HepG2 (cell line): ENCODE measurements around the gene ADAMTSL4. TPM values are rescaled to one million over a fixed set of nuclear protein-coding genes. Genes with fewer than 3 reads are reported as not detected.

ENCODE experiments used
- HES4 ChIP-seq: sonication (generic); formaldehyde crosslinking; IDR thresholded peaks from 2 replicates; pipeline ENCODE4 v1.9.0; 2021; ENCODE audit warnings: mild to moderate bottlenecking, missing genetic modification reagents, borderline replicate concordance
- KAT2B ChIP-seq: fragments of 150-350 bp; IDR thresholded peaks from 2 replicates; pipeline ENCODE4 v1.6.1; 2014; ENCODE audit warnings: low read depth, low read length, borderline replicate concordance
- PITX1 ChIP-seq: sonication (generic); formaldehyde crosslinking; IDR thresholded peaks from 2 replicates; pipeline ENCODE4 v1.5.1; 2020; ENCODE audit warnings: mild to moderate bottlenecking, missing genetic modification reagents
- RXRA ChIP-seq: sonication (generic); formaldehyde crosslinking; IDR thresholded peaks from 2 replicates; pipeline ENCODE4 v1.5.1; 2020; ENCODE audit warnings: missing genetic modification reagents
- SP4 ChIP-seq: sonication (generic); formaldehyde crosslinking; IDR thresholded peaks from 2 replicates; pipeline ENCODE4 v1.8.1; 2023; ENCODE audit warnings: mild to moderate bottlenecking, missing genetic modification reagents
- SYNCRIP ChIP-seq: fragments of 200-400 bp; formaldehyde crosslinking; IDR thresholded peaks from 2 replicates; pipeline ENCODE4 v1.6.1; 2018; ENCODE audit warnings: mild to moderate bottlenecking, low read depth, low read length; ENCODE audit not compliant: insufficient read depth
- TEAD3 ChIP-seq: optimal IDR thresholded peaks from 2 replicates; pipeline ENCODE3; 2016; ENCODE audit warnings: borderline replicate concordance
- TP53 ChIP-seq: sonication (generic); formaldehyde crosslinking; conservative IDR thresholded peaks from 2 replicates; pipeline ENCODE4 v1.4.0; 2020; ENCODE audit warnings: missing genetic modification reagents
- ZBTB42 ChIP-seq: sonication (generic); formaldehyde crosslinking; IDR thresholded peaks from 2 replicates; pipeline ENCODE4 v1.5.0; 2020; ENCODE audit warnings: mild to moderate bottlenecking, missing genetic modification reagents
- ZBTB46 ChIP-seq: sonication (generic); formaldehyde crosslinking; IDR thresholded peaks from 2 replicates; pipeline ENCODE4 v1.4.0; 2020; ENCODE audit warnings: mild to moderate bottlenecking, missing genetic modification reagents, borderline replicate concordance
- ZNF263 ChIP-seq: sonication (generic); formaldehyde crosslinking; IDR thresholded peaks from 2 replicates; pipeline ENCODE4 v1.4.0; 2020; ENCODE audit warnings: missing genetic modification reagents
- ZSCAN5A ChIP-seq: sonication (generic); formaldehyde crosslinking; IDR thresholded peaks from 2 replicates; pipeline ENCODE4 v1.8.0; 2022; ENCODE audit warnings: mild to moderate bottlenecking, missing genetic modification reagents, borderline replicate concordance
- polyA plus RNA-seq, 8 experiments: library from polyadenylated mRNA; depleted of rRNA in 3 of 8; stranded (reverse) in 7 of 8; unstranded in 1 of 8; fragments of >200 nt; fragmentation: Illumina TruSeq in 4 of 8; extraction: Trizol in 4 of 8; gene quantifications; 2 replicates each; pipeline versions ENCODE4 v1.2.1 to v1.2.3, GENCODE V29; 2011 to 2016; ENCODE audit warnings: low read depth in 4 of 8, missing spikeins in 1 of 8, mixed read lengths in 1 of 8; ENCODE audit not compliant: insufficient read depth in 1 of 8
- total RNA-seq, 5 experiments: library from RNA; depleted of rRNA; stranded (reverse); fragments of >200 nt; fragmentation: Illumina TruSeq; extraction: Trizol; gene quantifications; 2 replicates each; pipeline ENCODE4 v1.2.3, GENCODE V29; 2016; ENCODE audit warnings: low read depth in 1 of 5

Gene ADAMTSL4
- total and polyA plus RNA-seq, 2 of the 13 experiments (the other 11 are each of a cell fraction or from before 2014, with no cell fraction given), result 3.9 to 16.4 TPM

DNA sequence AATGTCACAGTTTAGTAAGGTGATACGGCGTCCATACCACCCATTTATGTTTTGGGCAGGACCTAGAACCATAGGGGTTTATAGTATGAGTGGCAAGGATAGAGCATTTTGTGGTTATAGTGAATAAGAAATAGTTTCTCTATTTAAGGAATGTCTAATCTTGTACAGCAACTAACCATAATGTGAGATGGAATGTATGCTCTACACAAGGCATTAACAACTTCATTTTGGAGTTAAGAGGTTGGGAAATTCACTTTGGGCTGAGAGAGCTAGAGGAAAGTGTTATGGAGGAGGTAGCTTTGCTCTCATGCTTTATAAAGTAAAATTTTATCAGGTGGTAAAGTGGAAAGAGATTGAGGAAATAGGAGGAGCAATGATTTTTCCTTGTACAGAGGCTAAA lies 33.2 kb downstream of the ADAMTSL4 start (continued):
- TF ChIP-seq ZBTB46 (CRISPR knock-in tag) (no peak), TP53 (CRISPR knock-in tag) (no peak), ZSCAN5A (CRISPR knock-in tag) (no peak), ZBTB42 (no peak), ZNF263 (CRISPR knock-in tag) (no peak), HES4 (no peak), TEAD3 (CRISPR knock-in tag) (no peak), KAT2B (no peak), PITX1 (CRISPR knock-in tag) (no peak), RXRA (CRISPR knock-in tag) (no peak), SYNCRIP (no peak), SP4 (no peak)
